HL-60 (cell line): Measurements from ENCODE around the gene GPD2.

Experiments used
- GABPA ChIP-seq: IDR thresholded peaks from 2 replicates; pipeline ENCODE4 v1.6.1; 2012; ENCODE audit warnings: low read depth
- POLR2AphosphoS5 ChIP-seq: IDR thresholded peaks from 2 replicates; pipeline ENCODE4 v1.6.1; 2012; ENCODE audit warnings: low read depth
- TF ChIP-seq, protein P1 (sequence below): IDR thresholded peaks from one replicate; pipeline ENCODE4 v1.5.1; 2011; ENCODE audit warnings: low read length, control low read depth, inconsistent platforms; ENCODE audit not compliant: insufficient read depth

DNA sequence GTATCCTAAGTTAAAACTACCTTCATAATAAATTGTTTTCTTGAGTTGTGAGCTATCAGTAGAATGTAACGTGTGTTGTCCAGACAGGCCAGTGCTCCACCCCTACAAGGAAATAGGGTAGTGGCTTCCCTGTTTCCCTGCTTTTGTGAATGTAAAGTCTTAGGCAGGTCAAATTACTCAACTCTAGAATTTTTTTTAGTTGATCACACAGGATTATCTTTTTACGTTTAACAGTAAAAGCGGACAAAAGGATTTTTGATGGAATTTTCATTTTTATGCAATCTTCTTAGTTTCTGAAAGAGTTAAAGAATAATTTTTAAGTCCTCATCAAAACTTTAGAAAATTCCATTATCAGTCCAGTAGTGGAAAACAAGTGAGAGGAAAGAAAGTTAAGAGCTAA, 38.2 kb downstream of the GPD2 start:
- TF ChIP-seq, protein P1, sequence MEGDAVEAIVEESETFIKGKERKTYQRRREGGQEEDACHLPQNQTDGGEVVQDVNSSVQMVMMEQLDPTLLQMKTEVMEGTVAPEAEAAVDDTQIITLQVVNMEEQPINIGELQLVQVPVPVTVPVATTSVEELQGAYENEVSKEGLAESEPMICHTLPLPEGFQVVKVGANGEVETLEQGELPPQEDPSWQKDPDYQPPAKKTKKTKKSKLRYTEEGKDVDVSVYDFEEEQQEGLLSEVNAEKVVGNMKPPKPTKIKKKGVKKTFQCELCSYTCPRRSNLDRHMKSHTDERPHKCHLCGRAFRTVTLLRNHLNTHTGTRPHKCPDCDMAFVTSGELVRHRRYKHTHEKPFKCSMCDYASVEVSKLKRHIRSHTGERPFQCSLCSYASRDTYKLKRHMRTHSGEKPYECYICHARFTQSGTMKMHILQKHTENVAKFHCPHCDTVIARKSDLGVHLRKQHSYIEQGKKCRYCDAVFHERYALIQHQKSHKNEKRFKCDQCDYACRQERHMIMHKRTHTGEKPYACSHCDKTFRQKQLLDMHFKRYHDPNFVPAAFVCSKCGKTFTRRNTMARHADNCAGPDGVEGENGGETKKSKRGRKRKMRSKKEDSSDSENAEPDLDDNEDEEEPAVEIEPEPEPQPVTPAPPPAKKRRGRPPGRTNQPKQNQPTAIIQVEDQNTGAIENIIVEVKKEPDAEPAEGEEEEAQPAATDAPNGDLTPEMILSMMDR: no peak
- TF ChIP-seq GABPA (no peak), POLR2AphosphoS5 (no peak)
